ENCODE results near the gene PPP4R4. TPM values are rescaled to one million over a fixed set of nuclear protein-coding genes. Genes with fewer than 3 reads are reported as not detected.

Gene PPP4R4
- polyA plus RNA-seq, 1 donor from 2014 or later, result 4.8 TPM

DNA sequence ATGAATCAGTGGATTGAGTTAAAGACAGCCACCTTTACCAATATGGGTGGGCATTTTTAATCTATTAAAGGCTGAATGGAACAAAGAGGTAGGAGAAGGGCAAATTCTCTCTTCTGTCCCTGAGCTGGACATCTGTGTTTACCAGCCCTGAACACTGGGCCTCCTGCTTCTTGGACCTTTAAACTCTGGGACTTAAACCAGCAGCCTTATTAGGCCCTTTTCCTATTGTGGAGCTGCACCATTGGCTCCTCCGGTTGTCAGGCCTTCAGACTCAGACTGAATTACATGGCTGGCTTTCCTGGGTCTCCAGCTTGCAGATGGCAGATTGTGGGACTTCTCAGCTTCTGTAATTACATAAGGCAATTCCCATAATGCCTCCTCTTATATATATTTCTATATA lies 142.6 kb downstream of the PPP4R4 start:
- Histone ChIP-seq H3K27me3 (ENCODE audit: insufficient read depth, low read depth, low read length) (no peaks in the 10 kb centered on the region), H3K27ac (ENCODE audit: low read length) (no peak overlapping the region), H3K79me2 (replicated peaks; ENCODE audit: insufficient read depth, low read length) (no peaks in the 10 kb centered on the region), H3K36me3 (ENCODE audit: insufficient read depth, low read length) (no peaks in the 10 kb centered on the region), H3K4me3 (ENCODE audit: low read length) (no peak overlapping the region), H3K9me3 (ENCODE audit: low read length) (peaks cover 6% of the 10 kb centered on the region), H2AFZ (ENCODE audit: low read depth, low read length) (no peak overlapping the region), H3K9me2 (ENCODE audit: insufficient read depth, low read length) (no peaks in the 10 kb centered on the region), H3F3A (ENCODE audit: insufficient read depth, low read length, poor library complexity, severe bottlenecking) (no peaks in the 10 kb centered on the region), H3K9ac (ENCODE audit: low read length) (no peak overlapping the region), H4K20me1 (ENCODE audit: insufficient read depth) (no peaks in the 10 kb centered on the region), H3K4me2 (ENCODE audit: low read length) (no peak overlapping the region)
- TF ChIP-seq POLR2AphosphoS5 (IDR thresholded peaks at IDR 0.05) (no peak), MXI1 (conservative IDR thresholded peaks at IDR 0.05; ENCODE audit: poor library complexity, severe bottlenecking) (no peak), EP300 (conservative IDR thresholded peaks at IDR 0.05; ENCODE audit: poor library complexity, severe bottlenecking) (no peak), TAF1 (IDR thresholded peaks at IDR 0.05; ENCODE audit: low read depth) (no peak), RAD21 (conservative IDR thresholded peaks at IDR 0.05) (no peak), EZH2 (IDR thresholded peaks at IDR 0.05; ENCODE audit: borderline replicate concordance, insufficient read depth, low read length, poor library complexity, severe bottlenecking) (no peak), SMC3 (conservative IDR thresholded peaks at IDR 0.05; ENCODE audit: poor library complexity) (no peak)
- TF ChIP-seq, protein P1, sequence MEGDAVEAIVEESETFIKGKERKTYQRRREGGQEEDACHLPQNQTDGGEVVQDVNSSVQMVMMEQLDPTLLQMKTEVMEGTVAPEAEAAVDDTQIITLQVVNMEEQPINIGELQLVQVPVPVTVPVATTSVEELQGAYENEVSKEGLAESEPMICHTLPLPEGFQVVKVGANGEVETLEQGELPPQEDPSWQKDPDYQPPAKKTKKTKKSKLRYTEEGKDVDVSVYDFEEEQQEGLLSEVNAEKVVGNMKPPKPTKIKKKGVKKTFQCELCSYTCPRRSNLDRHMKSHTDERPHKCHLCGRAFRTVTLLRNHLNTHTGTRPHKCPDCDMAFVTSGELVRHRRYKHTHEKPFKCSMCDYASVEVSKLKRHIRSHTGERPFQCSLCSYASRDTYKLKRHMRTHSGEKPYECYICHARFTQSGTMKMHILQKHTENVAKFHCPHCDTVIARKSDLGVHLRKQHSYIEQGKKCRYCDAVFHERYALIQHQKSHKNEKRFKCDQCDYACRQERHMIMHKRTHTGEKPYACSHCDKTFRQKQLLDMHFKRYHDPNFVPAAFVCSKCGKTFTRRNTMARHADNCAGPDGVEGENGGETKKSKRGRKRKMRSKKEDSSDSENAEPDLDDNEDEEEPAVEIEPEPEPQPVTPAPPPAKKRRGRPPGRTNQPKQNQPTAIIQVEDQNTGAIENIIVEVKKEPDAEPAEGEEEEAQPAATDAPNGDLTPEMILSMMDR (IDR thresholded peaks at IDR 0.05; ENCODE audit: poor library complexity, severe bottlenecking), result no peak

DNA sequence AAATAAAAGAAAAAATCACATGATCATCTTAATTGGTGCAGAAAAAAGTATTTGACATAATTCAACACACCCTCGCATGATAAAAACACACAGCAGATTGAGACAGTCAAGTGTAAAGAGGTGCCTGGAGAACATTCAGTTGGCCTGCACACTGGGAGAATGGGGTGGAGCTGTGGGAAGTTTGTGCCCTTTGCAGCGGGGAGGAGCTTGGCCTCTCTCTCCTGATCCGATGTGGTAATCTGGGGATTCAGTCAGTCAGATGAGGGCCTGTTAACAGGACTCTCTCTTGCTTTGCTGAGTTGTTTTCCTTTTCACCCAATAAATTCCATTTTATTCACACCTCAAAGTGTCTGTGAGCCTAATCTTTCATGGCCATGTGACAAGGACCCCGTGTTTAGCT lies 143.1 kb downstream of the PPP4R4 start:
- no peaks in the 10 kb centered on the region for H3K27me3 ChIP-seq (ENCODE audit: insufficient read depth, low read depth, low read length)
- no peaks in the 10 kb centered on the region for H3F3A ChIP-seq (ENCODE audit: insufficient read depth, low read length, poor library complexity, severe bottlenecking)
- no peak for TF ChIP-seq POLR2AphosphoS5 (IDR thresholded peaks at IDR 0.05)
- TF ChIP-seq, protein P1 (IDR thresholded peaks at IDR 0.05; ENCODE audit: poor library complexity, severe bottlenecking), result no peak
- TF ChIP-seq, protein P2, sequence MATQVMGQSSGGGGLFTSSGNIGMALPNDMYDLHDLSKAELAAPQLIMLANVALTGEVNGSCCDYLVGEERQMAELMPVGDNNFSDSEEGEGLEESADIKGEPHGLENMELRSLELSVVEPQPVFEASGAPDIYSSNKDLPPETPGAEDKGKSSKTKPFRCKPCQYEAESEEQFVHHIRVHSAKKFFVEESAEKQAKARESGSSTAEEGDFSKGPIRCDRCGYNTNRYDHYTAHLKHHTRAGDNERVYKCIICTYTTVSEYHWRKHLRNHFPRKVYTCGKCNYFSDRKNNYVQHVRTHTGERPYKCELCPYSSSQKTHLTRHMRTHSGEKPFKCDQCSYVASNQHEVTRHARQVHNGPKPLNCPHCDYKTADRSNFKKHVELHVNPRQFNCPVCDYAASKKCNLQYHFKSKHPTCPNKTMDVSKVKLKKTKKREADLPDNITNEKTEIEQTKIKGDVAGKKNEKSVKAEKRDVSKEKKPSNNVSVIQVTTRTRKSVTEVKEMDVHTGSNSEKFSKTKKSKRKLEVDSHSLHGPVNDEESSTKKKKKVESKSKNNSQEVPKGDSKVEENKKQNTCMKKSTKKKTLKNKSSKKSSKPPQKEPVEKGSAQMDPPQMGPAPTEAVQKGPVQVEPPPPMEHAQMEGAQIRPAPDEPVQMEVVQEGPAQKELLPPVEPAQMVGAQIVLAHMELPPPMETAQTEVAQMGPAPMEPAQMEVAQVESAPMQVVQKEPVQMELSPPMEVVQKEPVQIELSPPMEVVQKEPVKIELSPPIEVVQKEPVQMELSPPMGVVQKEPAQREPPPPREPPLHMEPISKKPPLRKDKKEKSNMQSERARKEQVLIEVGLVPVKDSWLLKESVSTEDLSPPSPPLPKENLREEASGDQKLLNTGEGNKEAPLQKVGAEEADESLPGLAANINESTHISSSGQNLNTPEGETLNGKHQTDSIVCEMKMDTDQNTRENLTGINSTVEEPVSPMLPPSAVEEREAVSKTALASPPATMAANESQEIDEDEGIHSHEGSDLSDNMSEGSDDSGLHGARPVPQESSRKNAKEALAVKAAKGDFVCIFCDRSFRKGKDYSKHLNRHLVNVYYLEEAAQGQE (IDR thresholded peaks at IDR 0.05; ENCODE audit: borderline replicate concordance), result no peak
- TF ChIP-seq TAF1 (IDR thresholded peaks at IDR 0.05; ENCODE audit: low read depth), result no peak
- TF ChIP-seq MXI1 (conservative IDR thresholded peaks at IDR 0.05; ENCODE audit: poor library complexity, severe bottlenecking), result no peak
- TF ChIP-seq EZH2 (IDR thresholded peaks at IDR 0.05; ENCODE audit: borderline replicate concordance, insufficient read depth, low read length, poor library complexity, severe bottlenecking), result no peak
- no peak for TF ChIP-seq RAD21 (conservative IDR thresholded peaks at IDR 0.05)
- no peak for TF ChIP-seq EP300 (conservative IDR thresholded peaks at IDR 0.05; ENCODE audit: poor library complexity, severe bottlenecking)
- no peak for TF ChIP-seq SMC3 (conservative IDR thresholded peaks at IDR 0.05; ENCODE audit: poor library complexity)
- H4K20me1 ChIP-seq (ENCODE audit: insufficient read depth), result no peaks in the 10 kb centered on the region
- H3K4me3 ChIP-seq (ENCODE audit: low read length), result no peak overlapping the region
- no peaks in the 10 kb centered on the region for H3K79me2 ChIP-seq (replicated peaks; ENCODE audit: insufficient read depth, low read length)
- H3K9ac ChIP-seq (ENCODE audit: low read length), result no peak overlapping the region
- no peak overlapping the region for H3K4me2 ChIP-seq (ENCODE audit: low read length)
- H3K9me3 ChIP-seq (ENCODE audit: low read length), result peaks cover 6% of the 10 kb centered on the region
- H3K9me2 ChIP-seq (ENCODE audit: insufficient read depth, low read length), result no peaks in the 10 kb centered on the region
- H3K27ac ChIP-seq (ENCODE audit: low read length), result no peak overlapping the region
- H2AFZ ChIP-seq (ENCODE audit: low read depth, low read length), result no peak overlapping the region
- H3K36me3 ChIP-seq (ENCODE audit: insufficient read depth, low read length), result no peaks in the 10 kb centered on the region
